GM19372 (cell line): ENCODE results near the gene C11orf24.

Experiments used
- ATAC-seq: cut with Tn5 transposase; IDR thresholded peaks from one replicate; pipeline ENCODE4 v1.9.1; 2021; ENCODE audit warnings: mild to moderate bottlenecking, low read depth, moderate library complexity; ENCODE audit not compliant: unreplicated experiment

C11orf24 gene

GRCh38 chr11:68273026-68273738 is 1.4 kb upstream of the C11orf24 start:
- no peak for ATAC-seq

GRCh38 chr11:68271023-68271780 is 571 bp downstream of the C11orf24 start:
- peak; percentile 3 for ATAC-seq

- ATAC-seq = no peak
Observed at GRCh38 chr11:68270196-68271022, 1.4 kb downstream of the C11orf24 start.

GRCh38 chr11:68269414-68270081 is 2.2 kb downstream of the C11orf24 start:
- no peak for ATAC-seq

- ATAC-seq = no peak
Observed at GRCh38 chr11:68267881-68268240, 3.9 kb downstream of the C11orf24 start.

- ATAC-seq = no peak
Observed at GRCh38 chr11:68266936-68267880, 4.6 kb downstream of the C11orf24 start.

- ATAC-seq = peak; percentile 55
Observed at GRCh38 chr11:68266121-68266891, 5.5 kb downstream of the C11orf24 start.

- ATAC-seq = no peak
Observed at GRCh38 chr11:68264741-68265540, 6.8 kb downstream of the C11orf24 start.

- no peak for ATAC-seq
Observed at GRCh38 chr11:68264244-68264643, 7.5 kb downstream of the C11orf24 start.

GRCh38 chr11:68263444-68264035 is 8.2 kb downstream of the C11orf24 start:
- ATAC-seq = no peak

GRCh38 chr11:68262544-68262827 is 9.3 kb downstream of the C11orf24 start:
- ATAC-seq = no peak

- no peak for ATAC-seq
Observed at GRCh38 chr11:68261749-68262543, 9.8 kb downstream of the C11orf24 start.

- no peak for ATAC-seq
Observed at GRCh38 chr11:68261006-68261405, 10.8 kb downstream of the C11orf24 start.

GRCh38 chr11:68260484-68260883 is 11.3 kb downstream of the C11orf24 start:
- no peak for ATAC-seq

- ATAC-seq = no peak
Observed at GRCh38 chr11:68259122-68259959, 12.4 kb downstream of the C11orf24 start.

- ATAC-seq = no peak
Observed at GRCh38 chr11:68258363-68258765, 13.4 kb downstream of the C11orf24 start.
